Thoracic aorta (tissue), 2 donors: ENCODE measurements around the gene XRCC6. TPM values are rescaled to one million over a fixed set of nuclear protein-coding genes. Genes with fewer than 3 reads are reported as not detected.

Experiments used
- ATAC-seq: fragments of 150-250 bp; one replicate; pipeline ENCODE4 v1.8.0; 2017; ENCODE audit warnings: low read depth; ENCODE audit not compliant: insufficient number of reproducible peaks, low FRiP score
- DNase-seq: peaks from one replicate; pipeline ENCODE4 v3.0.0-alpha.2; 2020; ENCODE audit warnings: low spot score
- H3K27ac ChIP-seq, 2 donors: fragments of 200-600 bp; sonication (generic); 1 replicate in 1 of 2; 2 replicates in 1 of 2; pipeline ENCODE4 v1.5.1; 2016; ENCODE audit warnings: mild to moderate bottlenecking in 2 of 2, moderate library complexity in 2 of 2
- H3K27me3 ChIP-seq: fragments of 200-600 bp; sonication (generic); replicated peaks from 2 replicates; pipeline ENCODE4 v1.6.0; 2016; ENCODE audit warnings: mild to moderate bottlenecking; ENCODE audit not compliant: insufficient read depth
- H3K36me3 ChIP-seq: fragments of 200-600 bp; sonication (generic); one replicate; pipeline ENCODE4 v1.5.1; 2016
- H3K4me1 ChIP-seq, 2 donors: fragments of 200-600 bp; sonication (generic); 1 replicate in 1 of 2; 2 replicates in 1 of 2; pipeline versions ENCODE4 v1.5.1 to v1.6.0; 2016; ENCODE audit warnings: low read depth in 2 of 2, mild to moderate bottlenecking in 1 of 2; ENCODE audit not compliant: control insufficient read depth in 1 of 2
- H3K4me3 ChIP-seq: fragments of 200-600 bp; sonication (generic); 2 replicates; pipeline ENCODE4 v1.5.1; 2016; ENCODE audit warnings: mild to moderate bottlenecking
- H3K9me3 ChIP-seq: fragments of 200-600 bp; sonication (generic); 2 replicates; pipeline ENCODE4 v1.5.1; 2016
- CTCF ChIP-seq: fragments of 200-600 bp; sonication (generic); IDR thresholded peaks from one replicate; pipeline ENCODE4 v1.5.1; 2019; ENCODE audit warnings: antibody characterized with exemption
- total RNA-seq, 2 donors: library from RNA; depleted of rRNA; stranded (reverse); fragments of >200 nt; gene quantifications; one replicate each; pipeline versions ENCODE4 v1.1.0 to v1.2.3, GENCODE V29; 2016

XRCC6 gene
- total RNA-seq, 2 donors from 2014 or later: 126 to 131 TPM

DNA sequence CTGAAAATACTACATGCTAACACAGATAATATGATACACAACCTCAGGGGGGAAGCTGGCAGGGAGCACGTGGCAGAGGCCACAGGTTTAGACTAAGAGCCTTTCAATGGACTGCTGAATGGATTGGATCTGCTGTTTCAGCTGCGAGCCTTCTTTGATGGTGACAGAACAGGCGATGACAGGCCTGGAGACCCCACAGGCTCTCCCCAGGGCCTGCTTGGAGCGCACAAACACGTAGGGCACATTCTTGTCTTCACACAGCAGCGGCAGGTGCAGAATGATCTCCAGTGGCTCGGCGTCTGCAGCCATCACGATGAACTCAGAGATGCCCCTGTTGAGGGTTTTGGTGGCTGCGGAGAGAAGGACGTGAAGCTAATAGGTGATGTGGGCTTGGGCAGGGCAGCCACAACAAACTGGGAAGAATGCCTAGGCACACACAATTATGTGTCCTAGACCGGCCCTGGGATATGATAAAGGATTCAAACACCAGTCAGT is 53.8 kb downstream of the XRCC6 start:
- DNase-seq: no peak
- H3K27ac ChIP-seq: no peak overlapping the region
- H3K4me1 ChIP-seq: no peaks in the 10 kb centered on the region
- TF ChIP-seq CTCF: no peak
- ATAC-seq: no peak
- no peaks in the 10 kb centered on the region for H3K9me3 ChIP-seq
- no peak overlapping the region for H3K4me3 ChIP-seq
- peaks cover 23% of the 10 kb centered on the region for H3K36me3 ChIP-seq
- H3K27me3 ChIP-seq: no peaks in the 10 kb centered on the region

GRCh38 chr22:41676134-41676533 is 55.0 kb downstream of the XRCC6 start:
- H3K27ac ChIP-seq: no peak overlapping the region
- no peaks in the 10 kb centered on the region for H3K9me3 ChIP-seq
- no peaks in the 10 kb centered on the region for H3K4me1 ChIP-seq
- no peak overlapping the region for H3K4me3 ChIP-seq
- TF ChIP-seq CTCF: no peak
- no peaks in the 10 kb centered on the region for H3K27me3 ChIP-seq
- ATAC-seq (no peak), DNase-seq (no peak)
- H3K36me3 ChIP-seq: peaks cover 28% of the 10 kb centered on the region

DNA sequence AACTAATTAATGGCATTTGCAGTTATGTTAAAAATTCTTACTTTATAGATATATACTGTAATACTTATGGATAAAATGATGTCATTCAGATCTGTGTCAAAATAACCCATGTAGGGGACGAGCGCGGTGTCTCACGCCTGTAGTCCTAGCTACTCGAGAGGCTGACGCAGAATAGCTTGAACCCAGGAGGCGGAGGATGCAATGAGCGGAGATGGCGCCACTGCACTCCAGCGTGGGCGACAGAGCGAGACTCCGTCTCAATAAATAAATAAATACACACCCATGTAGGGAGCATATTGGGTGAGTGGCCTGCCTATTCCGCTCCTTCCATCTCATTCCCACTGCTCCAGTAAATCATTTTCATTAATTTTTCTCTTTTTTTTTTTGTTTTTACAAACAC is 60.5 kb downstream of the XRCC6 start:
- H3K27ac ChIP-seq: peak overlapping the region in 1 of 2 donors; percentile 84
- H3K9me3 ChIP-seq: no peaks in the 10 kb centered on the region
- H3K36me3 ChIP-seq: peaks cover 18% of the 10 kb centered on the region
- TF ChIP-seq CTCF: no peak
- H3K4me1 ChIP-seq: peaks cover 0 to 4% of the 10 kb centered on the region in 2 donors
- ATAC-seq: no peak
- H3K4me3 ChIP-seq: peak overlapping the region; percentile 83
- no peaks in the 10 kb centered on the region for H3K27me3 ChIP-seq
- DNase-seq: no peak

DNA sequence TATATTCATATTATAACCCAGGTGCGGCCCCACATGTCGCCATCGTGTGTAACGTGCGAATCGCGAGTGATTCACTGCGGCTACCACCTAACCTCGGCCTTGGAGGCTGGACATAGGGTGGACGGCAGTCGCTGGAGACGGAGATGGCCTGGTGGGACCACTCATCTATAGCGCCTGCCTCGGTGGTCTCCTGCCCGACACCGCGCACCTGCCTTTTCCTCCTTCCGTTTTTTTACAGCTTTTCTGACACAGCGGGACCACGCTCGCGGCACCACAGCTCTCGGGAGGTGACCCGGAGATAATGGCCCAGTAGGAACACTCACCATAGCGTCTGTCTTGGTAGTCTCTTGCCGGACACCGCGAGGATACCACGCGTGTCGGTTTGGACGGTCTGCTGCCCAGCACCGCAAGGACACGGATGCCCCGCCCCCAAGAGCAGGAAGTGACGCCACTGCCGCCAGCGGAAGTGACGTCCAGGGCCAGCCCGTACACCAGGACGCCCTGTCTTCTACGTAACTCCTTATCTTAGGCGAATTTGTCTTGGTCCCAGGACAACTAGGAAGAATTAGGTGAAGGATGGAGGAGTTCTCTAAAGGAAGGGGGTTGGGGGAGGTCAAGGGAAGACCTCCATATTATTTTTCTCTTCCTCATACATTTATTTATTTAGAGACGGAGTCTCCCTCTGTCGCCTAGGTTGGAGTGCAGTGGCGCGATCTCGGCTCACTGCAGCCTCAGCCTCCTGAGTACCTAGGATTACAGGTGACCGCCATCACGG is 61.1 kb downstream of the XRCC6 start:
- Histone ChIP-seq H3K4me1 (peaks cover 3 to 9% of the 10 kb centered on the region in 2 donors), H3K9me3 (no peaks in the 10 kb centered on the region), H3K27ac (peak overlapping the region; percentile 84), H3K27me3 (no peaks in the 10 kb centered on the region), H3K36me3 (peaks cover 18% of the 10 kb centered on the region), H3K4me3 (peak overlapping the region; percentile 83)
- DNase-seq (no peak), ATAC-seq (peak; percentile 58)
- TF ChIP-seq CTCF: no peak

- peaks cover 18% of the 10 kb centered on the region for H3K36me3 ChIP-seq
- DNase-seq: no peak
- H3K9me3 ChIP-seq: no peaks in the 10 kb centered on the region
- ATAC-seq: no peak
- TF ChIP-seq CTCF: no peak
- H3K27me3 ChIP-seq: no peaks in the 10 kb centered on the region
- H3K4me1 ChIP-seq: peaks cover 9 to 18% of the 10 kb centered on the region in 2 donors
- H3K27ac ChIP-seq: peak overlapping the region in 1 of 2 donors; percentile 84
- H3K4me3 ChIP-seq: peak overlapping the region; percentile 83
These were observed 62.0 kb downstream of the XRCC6 start for GRCh38 chr22:41683052-41683451.
